Stimulated activated CD4-positive, alpha-beta T cell treated with anti-CD3 and anti-CD28 coated beads, Interleukin-4, amount 100 ng/mL, for 24 hours (primary cell): ENCODE results near the gene METTL15.
"Not testable (repeated sequence)": the region's sequence is repeated elsewhere in the genome, so short reads cannot be mapped to it uniquely, and the experiment has no call there.

Source experiments
- DNase-seq: peaks from one replicate; pipeline ENCODE4 v3.0.0-alpha.2; 2020

METTL15 gene

GRCh38 chr11:28315440-28315839 is 207.3 kb downstream of the METTL15 start:
- DNase-seq = no peak

GRCh38 chr11:28318871-28319270 is 210.7 kb downstream of the METTL15 start:
- DNase-seq = no peak

GRCh38 chr11:28323621-28324020 is 215.4 kb downstream of the METTL15 start:
- DNase-seq = no peak

- not testable (repeated sequence) for DNase-seq
Observed at GRCh38 chr11:28332393-28332792, 224.2 kb downstream of the METTL15 start.

GRCh38 chr11:28337701-28338100 is 229.5 kb downstream of the METTL15 start:
- DNase-seq = no peak

- no peak for DNase-seq
Observed at GRCh38 chr11:28338371-28338770, 230.2 kb downstream of the METTL15 start.

- no peak for DNase-seq
Observed at GRCh38 chr11:28339488-28339887, 231.3 kb downstream of the METTL15 start.

GRCh38 chr11:28342716-28343115 is 234.5 kb downstream of the METTL15 start:
- DNase-seq = no peak

GRCh38 chr11:28343304-28344233 is 235.4 kb downstream of the METTL15 start:
- no peak for DNase-seq

- DNase-seq = no peak
Observed at GRCh38 chr11:28346209-28346608, 238.0 kb downstream of the METTL15 start.

- DNase-seq = no peak
Observed at GRCh38 chr11:28346721-28347120, 238.5 kb downstream of the METTL15 start.

- no peak for DNase-seq
Observed at GRCh38 chr11:28347371-28347770, 239.2 kb downstream of the METTL15 start.

- no peak for DNase-seq
Observed at GRCh38 chr11:28350216-28350615, 242.0 kb downstream of the METTL15 start.

GRCh38 chr11:28353991-28354390 is 245.8 kb downstream of the METTL15 start:
- DNase-seq = no peak

- no peak for DNase-seq
Observed at GRCh38 chr11:28366549-28367346, 258.6 kb downstream of the METTL15 start.

- DNase-seq = not testable (repeated sequence)
Observed at GRCh38 chr11:28378095-28378494, 269.9 kb downstream of the METTL15 start.
